T1000 (cell line): ENCODE data around the gene CENPT.
"Not testable (repeated sequence)": the region's sequence is repeated elsewhere in the genome, so short reads cannot be mapped to it uniquely, and the experiment has no call there.

ENCODE experiments used
- DNase-seq: peaks from one replicate; lab custom pipeline; 2025; ENCODE audit warnings: mixed read lengths; lab: John Stamatoyannopoulos, UW

The CENPT gene

GRCh38 chr16:67877064-67877463 lies 29.6 kb upstream of the CENPT start:
- DNase-seq, result no peak

- DNase-seq, result no peak
Measured at GRCh38 chr16:67874372-67874771, 26.9 kb upstream of the CENPT start.

- no peak for DNase-seq
Measured at GRCh38 chr16:67873435-67874370, 26.2 kb upstream of the CENPT start.

GRCh38 chr16:67872631-67873434 lies 25.3 kb upstream of the CENPT start, which contains the start of gene EDC4:
Gene EDC4, plus strand, starts transcription at chr16:67873052. Its CDS starts 210 bp downstream, at chr16:67873262.
- peak; percentile 52 for DNase-seq

- no peak for DNase-seq
Measured at GRCh38 chr16:67872131-67872630, 24.7 kb upstream of the CENPT start.

- no peak for DNase-seq
Measured at GRCh38 chr16:67871256-67871655, 23.8 kb upstream of the CENPT start.

GRCh38 chr16:67869653-67870052 lies 22.2 kb upstream of the CENPT start:
- no peak for DNase-seq

GRCh38 chr16:67868290-67868689 lies 20.8 kb upstream of the CENPT start:
- DNase-seq, result no peak

- no peak for DNase-seq
Measured at GRCh38 chr16:67865318-67865717, 17.8 kb upstream of the CENPT start.

- DNase-seq, result no peak
Measured at GRCh38 chr16:67864594-67864993, 17.1 kb upstream of the CENPT start.

- not testable (repeated sequence) for DNase-seq
Measured at GRCh38 chr16:67864044-67864443, 16.6 kb upstream of the CENPT start.

- no peak for DNase-seq
Measured at GRCh38 chr16:67862623-67863583, 15.4 kb upstream of the CENPT start.

GRCh38 chr16:67861877-67862276 lies 14.4 kb upstream of the CENPT start:
- no peak for DNase-seq

GRCh38 chr16:67860589-67861398 lies 13.3 kb upstream of the CENPT start:
- DNase-seq, result no peak

- no peak for DNase-seq
Measured at GRCh38 chr16:67858500-67858899, 11.0 kb upstream of the CENPT start.

- DNase-seq, result peak; percentile 84
Measured at GRCh38 chr16:67857547-67858233, 10.2 kb upstream of the CENPT start.

GRCh38 chr16:67856927-67857546 lies 9.5 kb upstream of the CENPT start:
- no peak for DNase-seq

- DNase-seq, result no peak
Measured at GRCh38 chr16:67855789-67856188, 8.3 kb upstream of the CENPT start.

GRCh38 chr16:67853670-67854069 lies 6.2 kb upstream of the CENPT start:
- DNase-seq, result no peak
